Activated T-helper 17 cell treated with anti-CD3 and anti-CD28 coated beads, Interleukin-2, amount 50 U/mL, for 72 hours (primary cell): ENCODE data around the gene SRMS. TPM values are rescaled to one million over a fixed set of nuclear protein-coding genes. Genes with fewer than 3 reads are reported as not detected.
A peak's percentile ranks its signal among the peaks of the same experiment; 100 is the strongest.
"Not testable (repeated sequence)": the region's sequence is repeated elsewhere in the genome, so short reads cannot be mapped to it uniquely, and the experiment has no call there.

ENCODE experiments used
- ATAC-seq: fragments of 150-1000 bp; cut with Tn5 transposase; replicated peaks from 2 replicates; pipeline ENCODE4 v1.10.0; 2021; ENCODE audit warnings: mild to moderate bottlenecking, moderate library complexity
- H3K27ac Mint-ChIP-seq: one replicate; pipeline ENCODE4 v1.8.0; 2022; ENCODE audit warnings: mixed read lengths
- H3K27me3 Mint-ChIP-seq: one replicate; pipeline ENCODE4 v1.8.0; 2022; ENCODE audit warnings: mixed read lengths
- H3K36me3 Mint-ChIP-seq: one replicate; pipeline ENCODE4 v1.8.0; 2022; ENCODE audit warnings: low read depth, mild to moderate bottlenecking, mixed read lengths
- H3K4me1 Mint-ChIP-seq: one replicate; pipeline ENCODE4 v1.8.0; 2022; ENCODE audit warnings: mixed read lengths
- H3K4me3 Mint-ChIP-seq: one replicate; pipeline ENCODE4 v1.8.0; 2022; ENCODE audit warnings: mild to moderate bottlenecking, mixed read lengths
- H3K9me3 Mint-ChIP-seq: one replicate; pipeline ENCODE4 v1.8.0; 2022; ENCODE audit warnings: mixed read lengths
- total RNA-seq, 2 donors: library from RNA; stranded (reverse); gene quantifications; one replicate each; pipeline ENCODE4 v1.2.3, GENCODE V29; 2022

SRMS gene
- total RNA-seq, 2 donors from 2014 or later, result not detected

DNA sequence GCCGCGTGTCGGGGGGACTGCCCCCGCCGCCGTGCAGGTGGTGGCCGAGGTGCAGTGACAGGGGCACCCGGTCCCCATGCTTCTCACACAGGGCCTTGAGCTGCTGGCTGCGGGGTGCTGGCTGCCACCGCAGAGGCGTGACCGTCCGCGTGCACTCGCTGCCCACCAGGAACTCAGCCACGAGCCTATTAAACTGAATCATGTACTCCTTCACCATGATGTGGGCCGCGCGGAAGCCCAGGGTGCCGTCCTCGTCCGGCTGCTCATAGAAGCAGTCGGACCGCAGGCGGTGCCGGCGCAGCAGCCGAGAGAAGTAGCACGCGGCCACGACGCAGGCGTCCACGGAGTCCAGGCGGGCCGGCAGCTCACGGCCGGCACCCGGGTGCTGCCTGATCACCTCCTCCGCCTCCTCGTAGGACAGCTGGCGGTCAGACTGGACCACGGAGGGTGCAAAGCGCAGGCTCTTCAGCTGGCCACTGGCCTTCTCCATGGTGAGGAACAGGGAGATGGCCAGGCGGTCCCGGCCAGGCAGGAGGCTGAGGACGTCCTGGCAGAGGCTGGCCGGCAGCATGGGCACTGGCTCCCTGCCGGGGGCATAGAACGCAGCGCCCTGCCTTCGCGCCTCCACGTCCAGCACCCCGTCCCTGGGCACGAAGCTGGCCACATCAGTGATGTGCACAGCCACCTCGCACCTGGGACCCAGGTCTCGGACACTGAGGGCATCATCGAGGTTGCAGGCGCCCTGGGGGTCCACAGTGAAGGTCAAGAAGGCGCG is 16.7 kb upstream of the SRMS start:
- Mint-ChIP-seq H3K4me3 (no peak overlapping the region), H3K27ac (no peak overlapping the region), H3K27me3 (no peaks in the 10 kb centered on the region), H3K36me3 (peaks cover 5% of the 10 kb centered on the region), H3K4me1 (no peaks in the 10 kb centered on the region), H3K9me3 (no peaks in the 10 kb centered on the region)
- no peak for ATAC-seq

DNA sequence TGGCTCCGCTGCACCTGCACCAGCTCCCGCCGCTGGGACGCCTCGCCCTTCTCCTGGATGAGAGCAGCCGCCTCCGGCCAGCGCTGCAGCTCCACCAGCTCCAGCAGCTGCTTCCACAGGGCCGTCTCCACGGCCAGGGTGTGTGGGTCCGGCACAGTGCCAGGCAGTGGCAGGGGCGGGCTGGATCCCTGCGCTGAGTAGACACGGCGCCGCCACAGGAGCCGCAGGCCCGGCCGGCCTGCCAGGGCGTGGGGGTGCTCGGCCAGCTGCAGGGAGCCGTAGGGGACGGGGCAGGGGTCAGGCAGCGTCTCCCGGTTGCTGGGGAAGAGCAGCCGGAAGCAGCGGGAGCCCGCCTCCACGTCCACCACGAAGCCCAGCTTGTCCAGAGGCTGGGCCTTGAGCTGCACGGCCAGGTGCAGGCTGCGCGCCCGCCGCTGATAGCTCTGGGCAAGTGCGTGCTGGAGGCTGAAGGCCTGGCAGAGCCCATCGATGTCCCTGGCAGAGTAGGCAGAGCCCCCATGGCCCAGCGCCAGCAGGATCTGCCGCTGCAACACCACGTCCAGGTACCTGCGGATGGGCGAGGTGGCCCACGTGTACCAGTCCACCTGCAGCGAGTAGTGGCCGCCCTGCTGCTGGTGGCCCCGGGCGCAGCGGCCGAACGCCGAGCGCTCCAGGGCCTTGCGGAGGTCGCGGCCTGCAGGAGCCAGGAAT is 15.8 kb upstream of the SRMS start:
- Mint-ChIP-seq H3K36me3 (peaks cover 5% of the 10 kb centered on the region), H3K4me3 (no peak overlapping the region), H3K9me3 (no peaks in the 10 kb centered on the region), H3K4me1 (no peaks in the 10 kb centered on the region), H3K27me3 (no peaks in the 10 kb centered on the region), H3K27ac (no peak overlapping the region)
- no peak for ATAC-seq

DNA sequence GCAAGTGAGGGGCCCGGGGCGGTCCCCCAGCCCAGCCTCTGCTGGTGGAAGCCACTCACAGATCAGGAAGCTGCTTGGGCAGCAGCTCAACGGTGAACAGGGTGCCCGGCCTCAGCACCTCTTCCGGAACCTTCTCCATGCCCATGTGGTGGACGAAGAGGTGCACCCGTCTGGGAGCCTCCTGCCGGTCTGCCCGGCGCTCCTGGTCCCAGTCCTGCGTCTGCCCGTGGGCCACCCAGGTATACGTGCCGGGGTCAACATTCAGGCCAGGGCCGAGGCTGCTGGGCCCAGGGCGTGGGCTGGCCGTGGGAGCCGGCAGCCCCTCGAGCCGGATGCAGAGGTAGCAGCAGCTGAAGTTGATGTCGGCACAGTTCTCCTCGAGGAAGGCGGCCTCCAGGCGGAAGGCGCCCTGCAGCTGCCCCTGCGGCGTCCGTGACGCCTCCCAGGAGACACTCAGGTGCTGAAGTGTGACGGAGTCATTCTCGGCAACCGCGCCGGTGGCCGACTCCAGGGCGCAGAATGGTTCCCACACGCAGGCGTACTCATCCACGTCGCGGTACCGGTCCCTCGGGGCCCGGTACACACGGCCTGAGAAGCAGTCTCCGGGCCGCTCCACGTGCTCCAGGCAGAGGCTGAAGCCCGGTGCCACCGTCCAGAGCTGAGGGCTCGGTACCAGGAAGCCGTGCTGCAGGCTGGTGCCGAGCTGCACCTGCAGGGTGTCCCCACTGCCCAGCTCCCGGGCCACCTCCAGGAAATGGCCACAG is 15.1 kb upstream of the SRMS start:
- H3K27ac Mint-ChIP-seq, result no peak overlapping the region
- no peak overlapping the region for H3K4me3 Mint-ChIP-seq
- no peak for ATAC-seq
- peaks cover 5% of the 10 kb centered on the region for H3K36me3 Mint-ChIP-seq
- H3K27me3 Mint-ChIP-seq, result no peaks in the 10 kb centered on the region
- no peaks in the 10 kb centered on the region for H3K4me1 Mint-ChIP-seq
- no peaks in the 10 kb centered on the region for H3K9me3 Mint-ChIP-seq

DNA sequence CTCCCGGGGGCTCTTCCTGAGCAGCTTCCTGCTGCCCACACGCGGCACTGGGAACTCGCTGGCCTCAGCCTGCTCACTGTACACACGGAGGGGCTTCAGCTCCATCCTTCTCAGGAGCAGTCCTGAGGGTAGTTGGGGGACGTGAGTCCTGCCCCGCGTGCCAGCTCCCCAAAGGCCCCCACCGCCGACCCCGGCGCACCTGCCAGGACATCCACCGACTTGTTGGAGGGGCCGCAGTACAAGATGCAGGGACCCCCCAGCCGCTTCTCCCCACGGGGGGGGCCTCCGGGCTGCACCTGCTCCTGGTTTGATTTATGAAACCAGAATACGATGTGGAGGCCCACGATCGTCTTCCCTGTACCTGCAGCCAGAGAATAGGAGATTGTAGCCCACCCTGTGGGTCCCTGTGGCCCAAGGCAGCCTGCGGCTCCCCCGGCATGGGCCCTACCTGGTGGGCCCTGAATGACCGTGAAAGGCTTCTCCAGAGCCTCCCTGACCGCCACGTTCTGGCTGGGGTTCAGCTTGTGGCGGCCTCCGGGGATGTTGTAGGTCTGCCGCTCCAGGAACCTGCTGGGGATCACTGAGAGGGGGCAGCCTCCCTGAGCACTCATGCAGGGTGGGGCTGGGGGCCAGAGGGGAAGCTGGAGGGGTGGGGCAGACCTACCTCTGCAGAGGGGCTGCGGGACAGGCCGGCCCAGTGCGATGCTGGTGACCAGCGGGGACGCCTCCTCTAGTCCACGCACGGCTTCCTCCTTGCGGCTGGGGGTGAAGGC is 14.3 kb upstream of the SRMS start:
- H3K4me3 Mint-ChIP-seq, result no peak overlapping the region
- peaks cover 5% of the 10 kb centered on the region for H3K36me3 Mint-ChIP-seq
- no peaks in the 10 kb centered on the region for H3K9me3 Mint-ChIP-seq
- no peak overlapping the region for H3K27ac Mint-ChIP-seq
- no peak for ATAC-seq
- no peaks in the 10 kb centered on the region for H3K4me1 Mint-ChIP-seq
- H3K27me3 Mint-ChIP-seq, result no peaks in the 10 kb centered on the region

DNA sequence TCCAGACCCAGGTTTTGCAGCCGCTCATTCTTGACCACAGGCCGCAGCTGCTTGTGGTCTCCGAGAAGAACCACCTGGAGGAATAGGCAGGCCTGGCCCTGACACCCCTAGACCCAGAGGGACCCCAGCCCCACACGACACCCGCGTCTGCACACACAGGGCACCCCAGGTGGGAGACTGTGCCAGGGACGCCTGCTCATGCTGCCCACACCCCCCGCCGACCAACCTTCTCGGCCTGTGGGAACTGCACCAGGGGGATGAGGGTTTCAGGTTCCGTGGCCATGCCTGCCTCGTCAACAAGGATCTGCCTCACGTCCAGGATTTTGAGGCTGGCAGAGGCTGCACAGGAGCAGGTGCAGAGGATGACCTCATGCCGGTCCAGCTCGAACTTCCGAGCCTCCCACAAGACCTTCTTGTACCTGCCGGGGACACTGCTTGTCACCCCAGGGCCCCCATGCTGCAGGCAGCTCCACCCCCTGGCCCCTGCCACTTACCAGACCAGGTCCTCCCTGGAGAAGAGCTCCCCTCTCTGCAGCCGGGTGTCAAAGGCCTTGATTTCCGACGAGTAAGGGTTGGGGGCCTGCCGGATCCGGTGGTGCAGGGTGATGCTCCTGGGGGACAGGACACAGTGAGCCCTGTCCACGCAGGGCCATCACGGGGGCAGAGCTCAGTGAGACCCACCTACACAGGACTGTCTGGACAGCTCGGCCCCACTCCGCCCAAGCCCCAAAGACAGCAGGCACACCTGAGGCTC is 13.5 kb upstream of the SRMS start:
- no peaks in the 10 kb centered on the region for H3K4me1 Mint-ChIP-seq
- H3K27ac Mint-ChIP-seq, result no peak overlapping the region
- no peaks in the 10 kb centered on the region for H3K9me3 Mint-ChIP-seq
- H3K36me3 Mint-ChIP-seq, result peaks cover 5% of the 10 kb centered on the region
- ATAC-seq, result no peak
- no peaks in the 10 kb centered on the region for H3K27me3 Mint-ChIP-seq
- no peak overlapping the region for H3K4me3 Mint-ChIP-seq

DNA sequence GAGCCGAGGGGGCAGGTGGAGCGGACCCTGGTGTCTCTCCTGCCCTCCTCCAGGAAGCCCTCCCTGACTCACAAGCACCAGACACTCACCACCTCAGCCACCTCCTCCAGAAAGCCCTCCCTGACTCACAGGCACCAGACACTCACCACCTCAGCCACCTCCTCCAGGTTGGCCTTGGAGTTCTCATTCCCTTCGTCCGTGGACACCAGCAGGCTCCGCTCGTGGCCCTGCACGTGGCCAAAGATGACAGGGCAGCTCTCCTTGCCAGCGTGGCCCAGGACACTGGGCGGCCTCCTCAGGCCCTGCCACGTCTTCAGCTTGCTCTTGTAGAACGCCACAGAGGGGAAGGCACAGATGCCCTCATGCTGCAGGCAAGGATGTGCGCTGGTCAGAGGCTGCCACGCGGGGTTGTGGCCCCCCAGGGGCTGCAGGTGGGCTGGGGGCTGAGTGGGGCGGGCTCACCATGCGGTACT is 12.8 kb upstream of the SRMS start:
- peak; percentile 39 for ATAC-seq
- Mint-ChIP-seq H3K27me3 (no peaks in the 10 kb centered on the region), H3K4me3 (no peak overlapping the region), H3K36me3 (peaks cover 5% of the 10 kb centered on the region), H3K9me3 (no peaks in the 10 kb centered on the region), H3K27ac (no peak overlapping the region), H3K4me1 (no peaks in the 10 kb centered on the region)

DNA sequence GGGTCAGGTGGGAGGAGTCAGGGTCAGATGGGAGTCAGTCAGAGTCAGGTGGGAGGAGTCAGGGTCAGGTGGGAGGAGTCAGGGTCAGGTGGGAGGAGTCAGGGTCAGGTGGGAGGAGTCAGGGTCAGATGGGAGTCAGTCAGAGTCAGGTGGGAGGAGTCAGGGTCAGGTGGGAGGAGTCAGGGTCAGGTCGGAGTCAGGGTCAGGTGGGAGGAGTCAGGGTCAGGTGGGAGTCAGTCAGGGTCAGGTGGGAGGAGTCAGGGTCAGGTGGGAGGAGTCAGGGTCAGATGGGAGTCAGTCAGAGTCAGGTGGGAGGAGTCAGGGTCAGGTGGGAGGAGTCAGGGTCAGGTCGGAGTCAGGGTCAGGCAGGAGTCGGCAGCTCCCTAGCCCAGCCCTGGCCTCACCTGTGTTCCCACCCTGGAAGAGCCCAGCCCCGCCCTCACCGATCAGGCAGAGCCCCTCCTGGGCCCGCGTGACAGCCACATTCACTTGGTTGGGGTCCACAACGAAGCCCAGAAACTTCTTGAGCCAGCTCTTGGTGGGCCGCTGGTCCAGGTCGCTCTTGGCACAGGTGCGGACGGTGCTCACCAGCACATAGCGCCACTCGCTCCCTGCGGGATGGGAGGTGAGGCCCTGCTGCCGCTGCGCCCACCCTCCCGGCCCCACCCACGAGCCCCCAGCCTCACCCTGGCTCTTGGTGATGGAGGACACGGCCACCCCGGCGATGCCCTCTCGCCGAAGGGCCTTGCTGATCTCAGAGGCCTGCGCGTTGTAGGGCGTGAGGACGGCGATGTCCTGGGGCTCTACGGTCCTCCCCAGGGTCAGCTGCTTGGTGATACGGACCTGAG is 12.2 kb upstream of the SRMS start:
- not testable (repeated sequence) for H3K4me1 Mint-ChIP-seq, H3K36me3 Mint-ChIP-seq, ATAC-seq, H3K4me3 Mint-ChIP-seq, H3K9me3 Mint-ChIP-seq, H3K27me3 Mint-ChIP-seq, H3K27ac Mint-ChIP-seq

DNA sequence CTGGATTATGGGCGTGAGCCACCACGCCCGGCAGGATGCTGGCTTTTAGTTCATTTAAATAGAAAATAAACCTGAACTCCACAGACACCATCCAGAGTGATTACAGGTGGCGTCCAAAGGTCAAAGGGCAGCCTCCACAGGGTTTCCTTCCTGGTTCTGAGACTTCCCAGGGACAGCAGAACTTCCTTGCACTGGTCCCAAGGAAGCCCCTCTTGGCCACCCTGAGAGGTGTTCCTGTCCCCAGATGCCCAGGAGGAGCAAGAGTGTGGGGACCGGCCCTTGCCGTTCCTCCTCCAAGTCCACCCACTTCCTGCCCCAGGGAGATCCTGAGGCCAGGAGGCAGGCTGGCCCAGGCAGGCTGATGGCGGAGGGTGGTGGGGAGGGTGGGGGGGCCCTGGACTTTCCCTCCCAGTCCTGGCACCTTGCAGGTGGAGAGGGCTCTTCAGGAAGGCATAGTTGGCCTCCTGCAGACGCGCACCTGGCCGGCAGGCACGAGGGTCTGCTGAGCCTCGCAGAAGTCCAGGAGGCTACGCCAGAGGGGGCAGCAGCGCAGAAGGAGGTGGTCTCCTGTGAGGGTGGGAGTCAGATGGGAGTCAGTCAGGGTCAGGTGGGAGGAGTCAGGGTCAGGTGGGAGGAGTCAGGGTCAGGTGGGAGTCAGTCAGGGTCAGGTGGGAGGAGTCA is 11.4 kb upstream of the SRMS start:
- ATAC-seq, result no peak
- no peaks in the 10 kb centered on the region for H3K4me1 Mint-ChIP-seq
- no peaks in the 10 kb centered on the region for H3K27me3 Mint-ChIP-seq
- no peak overlapping the region for H3K27ac Mint-ChIP-seq
- peaks cover 5% of the 10 kb centered on the region for H3K36me3 Mint-ChIP-seq
- H3K9me3 Mint-ChIP-seq, result no peaks in the 10 kb centered on the region
- no peak overlapping the region for H3K4me3 Mint-ChIP-seq

DNA sequence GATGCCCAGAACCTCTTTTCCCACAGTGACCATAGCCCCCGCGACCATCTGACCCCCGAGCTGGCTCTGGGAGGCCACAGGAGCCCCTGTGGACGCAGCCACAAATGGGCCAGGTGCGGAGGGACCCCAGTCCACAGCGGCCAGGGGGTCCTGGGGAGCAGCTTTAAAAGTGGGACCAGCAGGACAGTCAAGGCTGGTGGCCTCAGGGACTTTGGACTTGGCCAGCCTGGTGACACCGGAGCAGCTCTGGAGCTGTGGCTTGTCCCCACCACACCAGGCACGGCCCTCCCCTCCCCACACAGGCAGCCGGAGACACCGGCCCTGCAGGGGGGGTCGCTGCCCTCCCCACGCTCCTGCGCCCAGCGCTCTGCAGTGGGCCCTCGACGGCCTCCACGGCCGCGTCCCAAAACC is 9.9 kb upstream of the SRMS start:
- Mint-ChIP-seq H3K4me3 (no peak overlapping the region), H3K4me1 (peaks cover 6% of the 10 kb centered on the region), H3K27me3 (no peaks in the 10 kb centered on the region), H3K27ac (no peak overlapping the region), H3K9me3 (no peaks in the 10 kb centered on the region), H3K36me3 (peaks cover 5% of the 10 kb centered on the region)
- ATAC-seq, result no peak

DNA sequence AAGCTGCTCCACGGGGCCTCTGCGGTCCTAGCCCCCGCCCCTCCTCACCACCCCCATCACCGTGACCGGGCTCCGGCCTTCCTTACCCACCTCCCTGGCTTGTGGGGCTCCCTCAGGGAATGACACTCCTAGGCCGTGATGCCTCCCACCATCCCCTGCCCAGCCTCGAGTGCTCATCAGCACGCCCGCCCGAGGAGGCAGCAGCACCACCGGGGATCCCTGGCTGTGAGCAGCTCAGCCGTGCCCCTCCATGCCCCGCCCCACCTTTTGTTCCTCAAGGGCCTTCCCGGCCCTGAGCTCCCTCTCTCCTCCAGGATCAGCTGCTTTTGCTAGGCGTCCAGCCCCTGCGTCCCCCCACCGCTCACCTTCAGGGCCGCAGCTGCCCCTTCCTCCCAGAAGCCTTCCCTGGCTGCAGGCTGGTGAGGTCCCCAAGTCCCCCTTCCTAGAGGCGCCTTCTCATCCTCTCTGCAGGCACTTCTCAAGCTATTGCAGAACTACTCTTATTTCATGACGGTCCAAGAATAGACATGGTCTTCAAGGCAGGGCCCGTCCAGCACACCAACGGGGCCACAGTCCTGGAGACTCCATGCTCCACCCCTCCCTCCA is 9.4 kb upstream of the SRMS start:
- Mint-ChIP-seq H3K27ac (no peak overlapping the region), H3K4me3 (no peak overlapping the region), H3K27me3 (no peaks in the 10 kb centered on the region), H3K9me3 (no peaks in the 10 kb centered on the region), H3K4me1 (peaks cover 7% of the 10 kb centered on the region), H3K36me3 (peaks cover 5% of the 10 kb centered on the region)
- no peak for ATAC-seq

DNA sequence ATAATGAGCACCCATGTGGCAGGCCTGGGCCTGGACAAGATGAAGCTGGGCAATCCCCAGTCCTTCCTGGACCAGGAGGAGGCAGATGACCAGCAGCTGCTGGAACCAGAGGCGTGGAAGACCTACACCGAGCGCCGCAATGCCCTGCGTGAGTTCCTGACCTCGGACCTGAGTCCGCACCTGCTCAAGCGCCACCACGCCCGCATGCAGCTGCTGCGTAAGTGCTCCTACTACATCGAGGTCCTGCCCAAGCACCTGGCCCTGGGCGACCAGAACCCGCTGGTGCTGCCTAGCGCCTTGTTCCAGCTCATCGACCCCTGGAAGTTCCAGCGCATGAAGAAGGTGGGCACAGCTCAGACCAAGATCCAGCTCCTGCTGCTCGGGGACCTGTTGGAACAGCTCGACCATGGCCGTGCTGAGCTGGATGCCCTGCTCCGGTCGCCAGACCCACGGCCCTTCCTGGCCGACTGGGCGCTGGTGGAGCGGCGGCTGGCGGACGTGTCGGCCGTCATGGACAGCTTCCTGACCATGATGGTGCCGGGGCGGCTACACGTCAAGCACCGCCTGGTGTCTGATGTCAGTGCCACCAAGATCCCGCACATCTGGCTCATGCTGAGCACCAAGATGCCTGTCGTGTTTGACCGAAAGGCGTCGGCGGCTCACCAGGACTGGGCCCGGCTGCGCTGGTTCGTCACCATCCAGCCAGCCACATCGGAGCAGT is 8.3 kb upstream of the SRMS start:
- peaks cover 7% of the 10 kb centered on the region for H3K4me1 Mint-ChIP-seq
- H3K27me3 Mint-ChIP-seq, result no peaks in the 10 kb centered on the region
- peaks cover 5% of the 10 kb centered on the region for H3K36me3 Mint-ChIP-seq
- H3K9me3 Mint-ChIP-seq, result no peaks in the 10 kb centered on the region
- no peak for ATAC-seq
- H3K27ac Mint-ChIP-seq, result no peak overlapping the region
- no peak overlapping the region for H3K4me3 Mint-ChIP-seq
